Small intestine (tissue), 4 donors: ENCODE data around the gene BICC1. TPM values are rescaled to one million over a fixed set of nuclear protein-coding genes. Genes with fewer than 3 reads are reported as not detected.

Experiments
- polyA plus RNA-seq, 4 donors: library from polyadenylated mRNA; stranded (reverse) in 3 of 4; unstranded in 1 of 4; fragments of 200-250 nt in 3 of 4; fragments of 120-200 nt in 1 of 4; gene quantifications; one replicate each; pipeline versions ENCODE4 v1.2.1 to v1.2.3, GENCODE V29; 2013
- donor health status: healthy with polysubstance abuse.
- donor health status: Bipolar disorder and iron deficiency.
- donor health status: healthy.

Gene BICC1
- polyA plus RNA-seq, 4 donors: 0.81 to 4.7 (median 1.3) TPM; not detected in 1

Other genes with a start within 250 kb of the BICC1 start
- gene IPMK, start 245.0 kb upstream of the BICC1 start, polyA plus RNA-seq: 10 to 100 TPM in 2 of 4 donors, 1 to 10 TPM in 2; 4.9 to 19.0 (median 10.1) TPM
- 100 to 1,000 TPM in 2 of 4 donors, 10 to 100 TPM in 2; 69.2 to 167 (median 113) TPM for gene CISD1, start 243.7 kb upstream of the BICC1 start, polyA plus RNA-seq
- gene UBE2D1, start 177.9 kb upstream of the BICC1 start, polyA plus RNA-seq: 10 to 100 TPM in 1 of 4 donors, 1 to 10 TPM in 3; 7.8 to 18.0 (median 9.1) TPM
- 10 to 100 TPM; 14.1 to 43.6 (median 19.0) TPM for gene TFAM, start 127.5 kb upstream of the BICC1 start, polyA plus RNA-seq